Neural crest cell (in vitro differentiated cells): Measurements from ENCODE around the gene GLCE. TPM values are rescaled to one million over a fixed set of nuclear protein-coding genes. Genes with fewer than 3 reads are reported as not detected.

Source experiments
- DNase-seq: peaks from one replicate; pipeline ENCODE4 v3.0.0; 2021; ENCODE audit warnings: low read depth, mixed read lengths, low spot score
- H3K27ac Mint-ChIP-seq: one replicate; pipeline ENCODE4 v1.8.0; 2021; ENCODE audit warnings: mild to moderate bottlenecking, mixed read lengths; ENCODE audit not compliant: unreplicated experiment
- H3K27me3 Mint-ChIP-seq: 2 replicates; pipeline ENCODE4 v1.8.0; 2021; ENCODE audit warnings: low read depth, mild to moderate bottlenecking, mixed read lengths
- H3K36me3 Mint-ChIP-seq: 2 replicates; pipeline ENCODE4 v1.8.0; 2021; ENCODE audit warnings: low read depth, mild to moderate bottlenecking, mixed read lengths
- H3K4me1 Mint-ChIP-seq: 2 replicates; pipeline ENCODE4 v1.8.0; 2021; ENCODE audit warnings: mixed read lengths
- H3K4me3 Mint-ChIP-seq: one replicate; pipeline ENCODE4 v1.8.0; 2021; ENCODE audit warnings: mild to moderate bottlenecking, mixed read lengths
- H3K9me3 Mint-ChIP-seq: 2 replicates; pipeline ENCODE4 v1.8.0; 2021; ENCODE audit warnings: mixed read lengths
- CTCF ChIP-seq: fragments of 200-600 bp; sonication (generic); conservative IDR thresholded peaks from 2 replicates; pipeline ENCODE4 v1.5.0; 2021; ENCODE audit warnings: antibody characterized with exemption, mild to moderate bottlenecking
- long read RNA-seq: library from polyadenylated mRNA; unstranded; transcript quantifications from one replicate; pipeline ENCODE4 v2.0.0, GENCODE V29; 2020
- total RNA-seq: library from RNA; stranded (reverse); gene quantifications from 2 replicates; pipeline ENCODE4 v1.2.1, GENCODE V29; 2021

Gene GLCE
- total RNA-seq: 16.1 and 17.8 TPM in 2 replicates
- long read RNA-seq, full-length matches to known transcripts: 14 of 27 reads
- long read RNA-seq, partial matches to known transcripts: 2 of 27 reads
- long read RNA-seq, other reads (novel, unspliced or antisense): 11 of 27 reads

GRCh38 chr15:69160141-69160993 is at the start of gene GLCE:
Gene GLCE, plus strand, starts transcription at chr15:69160635. Its CDS starts 95,172 bp downstream, at chr15:69255807.
- peak; percentile 94 for DNase-seq
- Mint-ChIP-seq H3K4me3 (peak within 1 kb of the TSS; percentile 99), H3K27me3 (no peaks in the 10 kb centered on the region), H3K4me1 (peaks cover 24% of the 10 kb centered on the region), H3K36me3 (no peaks in the 10 kb centered on the region), H3K9me3 (no peaks in the 10 kb centered on the region), H3K27ac (peak within 1 kb of the TSS; percentile 93)
- TF ChIP-seq CTCF: no peak

GRCh38 chr15:69114331-69114928 is 46.0 kb upstream of the GLCE start:
- Mint-ChIP-seq H3K27ac (no peak overlapping the region), H3K4me3 (no peak overlapping the region), H3K36me3 (no peaks in the 10 kb centered on the region), H3K27me3 (no peaks in the 10 kb centered on the region), H3K9me3 (no peaks in the 10 kb centered on the region), H3K4me1 (peaks cover 27% of the 10 kb centered on the region)
- no peak for DNase-seq
- TF ChIP-seq CTCF: no peak

- no peaks in the 10 kb centered on the region for H3K9me3 Mint-ChIP-seq
- H3K27me3 Mint-ChIP-seq: no peaks in the 10 kb centered on the region
- TF ChIP-seq CTCF: no peak
- no peak overlapping the region for H3K4me3 Mint-ChIP-seq
- no peak overlapping the region for H3K27ac Mint-ChIP-seq
- peaks cover 33% of the 10 kb centered on the region for H3K4me1 Mint-ChIP-seq
- DNase-seq: no peak
- no peaks in the 10 kb centered on the region for H3K36me3 Mint-ChIP-seq
These were observed 45.4 kb upstream of the GLCE start for GRCh38 chr15:69115031-69115430.

GRCh38 chr15:69116391-69116790 is 44.0 kb upstream of the GLCE start:
- H3K4me1 Mint-ChIP-seq: peaks cover 35% of the 10 kb centered on the region
- H3K36me3 Mint-ChIP-seq: no peaks in the 10 kb centered on the region
- H3K9me3 Mint-ChIP-seq: no peaks in the 10 kb centered on the region
- TF ChIP-seq CTCF: no peak
- DNase-seq: no peak
- H3K27me3 Mint-ChIP-seq: no peaks in the 10 kb centered on the region
- no peak overlapping the region for H3K4me3 Mint-ChIP-seq
- no peak overlapping the region for H3K27ac Mint-ChIP-seq

GRCh38 chr15:69117431-69117871 is 43.0 kb upstream of the GLCE start:
- Mint-ChIP-seq H3K9me3 (no peaks in the 10 kb centered on the region), H3K36me3 (no peaks in the 10 kb centered on the region), H3K4me3 (peak overlapping the region; percentile 29), H3K27me3 (no peaks in the 10 kb centered on the region), H3K4me1 (peaks cover 35% of the 10 kb centered on the region), H3K27ac (peak overlapping the region; percentile 75)
- peak; percentile 10 for DNase-seq
- no peak for TF ChIP-seq CTCF
